ENCODE measurements around the gene DMBX1.

The DMBX1 gene

GRCh38 chr1:46489638-46490405 lies at the start of gene DMBX1:
TSS of gene DMBX1 (plus strand) at chr1:46489836. CDS start at chr1:46507011, 17,175 bp downstream.
- no peak for DNase-seq

- no peak for DNase-seq
These were observed 49.2 kb upstream of the DMBX1 start for GRCh38 chr1:46440478-46440877.

- peak; percentile 31 for DNase-seq
These were observed 47.1 kb upstream of the DMBX1 start for GRCh38 chr1:46442317-46443161.

GRCh38 chr1:46444466-46444865 lies 45.2 kb upstream of the DMBX1 start:
- DNase-seq, result no peak

GRCh38 chr1:46445773-46446256 lies 43.8 kb upstream of the DMBX1 start:
- DNase-seq, result no peak

GRCh38 chr1:46446646-46447498 lies 42.8 kb upstream of the DMBX1 start:
- DNase-seq, result peak; percentile 34

GRCh38 chr1:46447499-46448108 lies 42.0 kb upstream of the DMBX1 start:
- no peak for DNase-seq

- DNase-seq, result no peak
These were observed 41.3 kb upstream of the DMBX1 start for GRCh38 chr1:46448109-46448911.

GRCh38 chr1:46449223-46450159 lies 40.1 kb upstream of the DMBX1 start:
- DNase-seq, result no peak

- no peak for DNase-seq
These were observed 39.5 kb upstream of the DMBX1 start for GRCh38 chr1:46450160-46450517.

- no peak for DNase-seq
These were observed 37.4 kb upstream of the DMBX1 start for GRCh38 chr1:46451948-46452930.

- no peak for DNase-seq
These were observed 36.7 kb upstream of the DMBX1 start for GRCh38 chr1:46452931-46453325.

GRCh38 chr1:46453449-46453848 lies 36.2 kb upstream of the DMBX1 start:
- DNase-seq, result no peak

GRCh38 chr1:46455951-46456350 lies 33.7 kb upstream of the DMBX1 start:
- no peak for DNase-seq

GRCh38 chr1:46456411-46456963 lies 33.1 kb upstream of the DMBX1 start:
- DNase-seq, result no peak

GRCh38 chr1:46457178-46457577 lies 32.5 kb upstream of the DMBX1 start:
- no peak for DNase-seq

- no peak for DNase-seq
These were observed 31.4 kb upstream of the DMBX1 start for GRCh38 chr1:46458190-46458589.

- DNase-seq, result no peak
These were observed 30.8 kb upstream of the DMBX1 start for GRCh38 chr1:46458846-46459245.

- no peak for DNase-seq
These were observed 30.3 kb upstream of the DMBX1 start for GRCh38 chr1:46459315-46459714.

Data from COR-L47 (cell line).